HL-60 (cell line): Measurements from ENCODE around the gene PLEKHN1.

Experiments
- CTCF ChIP-seq: IDR thresholded peaks from one replicate; pipeline ENCODE4 v1.5.1; 2011; ENCODE audit warnings: low read length, control low read depth, inconsistent platforms; ENCODE audit not compliant: insufficient read depth
- GABPA ChIP-seq: IDR thresholded peaks from 2 replicates; pipeline ENCODE4 v1.6.1; 2012; ENCODE audit warnings: low read depth
- SPI1 ChIP-seq: IDR thresholded peaks from 2 replicates; pipeline ENCODE4 v1.6.1; 2012; ENCODE audit warnings: low read depth, mild to moderate bottlenecking, borderline replicate concordance
- TF ChIP-seq, protein P1 (sequence below): IDR thresholded peaks from 2 replicates; pipeline ENCODE4 v1.6.1; 2012; ENCODE audit warnings: low read depth; ENCODE audit not compliant: insufficient replicate concordance

GRCh38 chr1:950881-951280, 15.4 kb upstream of the PLEKHN1 start:
- no peak for TF ChIP-seq CTCF
- TF ChIP-seq, protein P1, sequence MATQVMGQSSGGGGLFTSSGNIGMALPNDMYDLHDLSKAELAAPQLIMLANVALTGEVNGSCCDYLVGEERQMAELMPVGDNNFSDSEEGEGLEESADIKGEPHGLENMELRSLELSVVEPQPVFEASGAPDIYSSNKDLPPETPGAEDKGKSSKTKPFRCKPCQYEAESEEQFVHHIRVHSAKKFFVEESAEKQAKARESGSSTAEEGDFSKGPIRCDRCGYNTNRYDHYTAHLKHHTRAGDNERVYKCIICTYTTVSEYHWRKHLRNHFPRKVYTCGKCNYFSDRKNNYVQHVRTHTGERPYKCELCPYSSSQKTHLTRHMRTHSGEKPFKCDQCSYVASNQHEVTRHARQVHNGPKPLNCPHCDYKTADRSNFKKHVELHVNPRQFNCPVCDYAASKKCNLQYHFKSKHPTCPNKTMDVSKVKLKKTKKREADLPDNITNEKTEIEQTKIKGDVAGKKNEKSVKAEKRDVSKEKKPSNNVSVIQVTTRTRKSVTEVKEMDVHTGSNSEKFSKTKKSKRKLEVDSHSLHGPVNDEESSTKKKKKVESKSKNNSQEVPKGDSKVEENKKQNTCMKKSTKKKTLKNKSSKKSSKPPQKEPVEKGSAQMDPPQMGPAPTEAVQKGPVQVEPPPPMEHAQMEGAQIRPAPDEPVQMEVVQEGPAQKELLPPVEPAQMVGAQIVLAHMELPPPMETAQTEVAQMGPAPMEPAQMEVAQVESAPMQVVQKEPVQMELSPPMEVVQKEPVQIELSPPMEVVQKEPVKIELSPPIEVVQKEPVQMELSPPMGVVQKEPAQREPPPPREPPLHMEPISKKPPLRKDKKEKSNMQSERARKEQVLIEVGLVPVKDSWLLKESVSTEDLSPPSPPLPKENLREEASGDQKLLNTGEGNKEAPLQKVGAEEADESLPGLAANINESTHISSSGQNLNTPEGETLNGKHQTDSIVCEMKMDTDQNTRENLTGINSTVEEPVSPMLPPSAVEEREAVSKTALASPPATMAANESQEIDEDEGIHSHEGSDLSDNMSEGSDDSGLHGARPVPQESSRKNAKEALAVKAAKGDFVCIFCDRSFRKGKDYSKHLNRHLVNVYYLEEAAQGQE = no peak
- TF ChIP-seq SPI1 = no peak
- TF ChIP-seq GABPA = no peak
